ENCODE results near the gene PPP1R14C. TPM values are rescaled to one million over a fixed set of nuclear protein-coding genes. Genes with fewer than 3 reads are reported as not detected.

PPP1R14C gene
- total and polyA plus RNA-seq, 2 experiments from 2014 or later: 1.1 to 1.4 TPM

GRCh38 chr6:150291968-150292710 is 149.3 kb downstream of the PPP1R14C start:
- H3K79me2 ChIP-seq (replicated peaks; ENCODE audit: insufficient read depth): no peaks in the 10 kb centered on the region
- peaks cover 14% of the 10 kb centered on the region for H3K9me3 Mint-ChIP-seq
- no peaks in the 10 kb centered on the region; the same call in 2 of the 3 replicates for H3K36me3 Mint-ChIP-seq (ENCODE audit: low read depth)
- no peak for DNase-seq (ENCODE audit: low spot score)
- ATAC-seq: no peak
- H3K27ac Mint-ChIP-seq: no peak overlapping the region
- TF ChIP-seq REST (IDR thresholded peaks at IDR 0.05; ENCODE audit: unreplicated experiment) (no peak), EZH2 (IDR thresholded peaks at IDR 0.05; ENCODE audit: low read depth, unreplicated experiment) (no peak), POLR2AphosphoS5 (IDR thresholded peaks at IDR 0.05; ENCODE audit: low read depth) (no peak), CREB1 (CRISPR knock-in tag; IDR thresholded peaks at IDR 0.05; ENCODE audit: low read depth) (no peak), ZNF114 (CRISPR knock-in tag; IDR thresholded peaks at IDR 0.05) (no peak), ZNF331 (CRISPR knock-in tag; IDR thresholded peaks at IDR 0.05; ENCODE audit: low read depth) (no peak), JUNB (IDR thresholded peaks at IDR 0.05; ENCODE audit: unreplicated experiment) (no peak), ZNF462 (CRISPR knock-in tag; IDR thresholded peaks at IDR 0.05) (no peak), NANOG (IDR thresholded peaks at IDR 0.05; ENCODE audit: borderline replicate concordance) (no peak)
- TF ChIP-seq, protein P1, sequence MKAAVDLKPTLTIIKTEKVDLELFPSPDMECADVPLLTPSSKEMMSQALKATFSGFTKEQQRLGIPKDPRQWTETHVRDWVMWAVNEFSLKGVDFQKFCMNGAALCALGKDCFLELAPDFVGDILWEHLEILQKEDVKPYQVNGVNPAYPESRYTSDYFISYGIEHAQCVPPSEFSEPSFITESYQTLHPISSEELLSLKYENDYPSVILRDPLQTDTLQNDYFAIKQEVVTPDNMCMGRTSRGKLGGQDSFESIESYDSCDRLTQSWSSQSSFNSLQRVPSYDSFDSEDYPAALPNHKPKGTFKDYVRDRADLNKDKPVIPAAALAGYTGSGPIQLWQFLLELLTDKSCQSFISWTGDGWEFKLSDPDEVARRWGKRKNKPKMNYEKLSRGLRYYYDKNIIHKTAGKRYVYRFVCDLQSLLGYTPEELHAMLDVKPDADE (IDR thresholded peaks at IDR 0.05): no peak
- TF ChIP-seq, protein P2, sequence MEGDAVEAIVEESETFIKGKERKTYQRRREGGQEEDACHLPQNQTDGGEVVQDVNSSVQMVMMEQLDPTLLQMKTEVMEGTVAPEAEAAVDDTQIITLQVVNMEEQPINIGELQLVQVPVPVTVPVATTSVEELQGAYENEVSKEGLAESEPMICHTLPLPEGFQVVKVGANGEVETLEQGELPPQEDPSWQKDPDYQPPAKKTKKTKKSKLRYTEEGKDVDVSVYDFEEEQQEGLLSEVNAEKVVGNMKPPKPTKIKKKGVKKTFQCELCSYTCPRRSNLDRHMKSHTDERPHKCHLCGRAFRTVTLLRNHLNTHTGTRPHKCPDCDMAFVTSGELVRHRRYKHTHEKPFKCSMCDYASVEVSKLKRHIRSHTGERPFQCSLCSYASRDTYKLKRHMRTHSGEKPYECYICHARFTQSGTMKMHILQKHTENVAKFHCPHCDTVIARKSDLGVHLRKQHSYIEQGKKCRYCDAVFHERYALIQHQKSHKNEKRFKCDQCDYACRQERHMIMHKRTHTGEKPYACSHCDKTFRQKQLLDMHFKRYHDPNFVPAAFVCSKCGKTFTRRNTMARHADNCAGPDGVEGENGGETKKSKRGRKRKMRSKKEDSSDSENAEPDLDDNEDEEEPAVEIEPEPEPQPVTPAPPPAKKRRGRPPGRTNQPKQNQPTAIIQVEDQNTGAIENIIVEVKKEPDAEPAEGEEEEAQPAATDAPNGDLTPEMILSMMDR (conservative IDR thresholded peaks at IDR 0.05; ENCODE audit: low read depth in 2 of 2): no peak
- H3K27ac ChIP-seq (ENCODE audit: low read depth): no peak overlapping the region
- no peaks in the 10 kb centered on the region for H3K4me1 ChIP-seq (ENCODE audit: insufficient read depth)
- peaks cover 9% of the 10 kb centered on the region; the same call in 1 of the 2 replicates for H3K9me2 ChIP-seq (ENCODE audit: insufficient read depth)
- H4K20me1 ChIP-seq (replicated peaks; ENCODE audit: insufficient read depth): no peaks in the 10 kb centered on the region
- H3K4me3 ChIP-seq: no peak overlapping the region
- no peak overlapping the region for H2AFZ ChIP-seq
- no peak overlapping the region for H3K4me3 Mint-ChIP-seq
- no peaks in the 10 kb centered on the region for H3K27me3 ChIP-seq (ENCODE audit: insufficient read depth)
- H3K4me1 Mint-ChIP-seq: no peaks in the 10 kb centered on the region
- H3K27me3 Mint-ChIP-seq (ENCODE audit: insufficient read depth, low read depth, poor library complexity): no peaks in the 10 kb centered on the region
- no peak overlapping the region for H3K4me2 ChIP-seq
- H3F3A ChIP-seq (replicated peaks; ENCODE audit: low read depth): no peaks in the 10 kb centered on the region
- no peaks in the 10 kb centered on the region for H3K36me3 ChIP-seq (ENCODE audit: insufficient read depth)
